GM19463 (cell line): Measurements from ENCODE around the gene FSTL4.

ENCODE experiments used
- ATAC-seq: cut with Tn5 transposase; IDR thresholded peaks from one replicate; pipeline ENCODE4 v1.9.1; 2021; ENCODE audit warnings: mild to moderate bottlenecking, moderate library complexity; ENCODE audit not compliant: unreplicated experiment

FSTL4 gene

DNA sequence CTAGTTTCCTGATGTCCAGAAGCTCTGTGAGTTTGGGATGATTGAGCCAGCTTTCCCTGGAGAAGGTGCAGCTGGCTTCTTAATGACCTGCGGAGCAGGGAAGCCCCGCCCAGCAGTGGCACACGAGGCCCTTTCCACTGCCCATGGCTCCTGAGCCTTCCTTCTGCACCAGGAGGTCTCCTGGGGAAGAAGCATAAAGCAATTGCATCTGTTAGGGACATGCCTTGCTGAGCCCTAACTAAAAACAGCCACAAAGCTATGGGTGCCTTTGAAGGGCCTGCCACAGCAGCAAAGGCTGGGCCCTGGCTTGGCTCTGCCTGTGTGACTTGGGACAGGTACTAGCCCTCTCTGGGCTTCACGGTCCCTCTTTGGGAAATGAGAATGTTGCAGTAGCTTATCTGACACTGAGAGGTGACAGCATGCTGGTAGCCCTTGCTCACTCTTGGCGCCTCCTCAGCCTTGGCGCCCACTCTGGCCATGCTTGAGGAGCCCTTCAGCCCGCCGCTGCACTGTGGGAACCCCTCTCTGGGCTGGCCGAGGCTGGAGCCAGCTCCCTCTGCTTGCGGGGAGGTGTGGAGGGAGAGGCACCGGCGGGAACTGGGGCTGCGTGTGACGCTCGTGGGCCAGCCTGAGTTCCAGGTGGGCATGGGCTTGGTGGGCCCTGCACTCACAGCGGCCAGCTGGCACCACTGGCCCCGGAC lies 218.4 kb downstream of the FSTL4 start:
- ATAC-seq: no peak

DNA sequence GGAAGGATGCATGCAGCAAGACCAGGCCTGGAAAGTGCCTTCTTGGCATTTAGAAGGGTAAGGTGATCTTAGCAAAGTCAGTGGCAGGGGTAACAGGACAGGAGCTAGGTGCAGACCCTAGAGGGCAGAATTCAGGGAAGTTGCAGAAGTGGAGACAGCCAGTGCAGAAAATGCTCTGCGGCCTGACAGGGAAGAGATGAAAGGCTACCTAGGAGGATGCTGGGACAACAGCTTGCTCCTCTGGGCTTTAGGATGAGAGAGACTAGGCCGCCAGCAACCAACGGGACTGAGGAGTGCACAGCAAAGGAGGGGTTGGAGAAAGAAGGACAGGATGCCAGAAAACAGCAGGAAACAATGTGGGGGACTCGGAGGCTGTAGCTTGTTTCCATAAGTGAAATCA lies 219.9 kb downstream of the FSTL4 start:
- no peak for ATAC-seq

DNA sequence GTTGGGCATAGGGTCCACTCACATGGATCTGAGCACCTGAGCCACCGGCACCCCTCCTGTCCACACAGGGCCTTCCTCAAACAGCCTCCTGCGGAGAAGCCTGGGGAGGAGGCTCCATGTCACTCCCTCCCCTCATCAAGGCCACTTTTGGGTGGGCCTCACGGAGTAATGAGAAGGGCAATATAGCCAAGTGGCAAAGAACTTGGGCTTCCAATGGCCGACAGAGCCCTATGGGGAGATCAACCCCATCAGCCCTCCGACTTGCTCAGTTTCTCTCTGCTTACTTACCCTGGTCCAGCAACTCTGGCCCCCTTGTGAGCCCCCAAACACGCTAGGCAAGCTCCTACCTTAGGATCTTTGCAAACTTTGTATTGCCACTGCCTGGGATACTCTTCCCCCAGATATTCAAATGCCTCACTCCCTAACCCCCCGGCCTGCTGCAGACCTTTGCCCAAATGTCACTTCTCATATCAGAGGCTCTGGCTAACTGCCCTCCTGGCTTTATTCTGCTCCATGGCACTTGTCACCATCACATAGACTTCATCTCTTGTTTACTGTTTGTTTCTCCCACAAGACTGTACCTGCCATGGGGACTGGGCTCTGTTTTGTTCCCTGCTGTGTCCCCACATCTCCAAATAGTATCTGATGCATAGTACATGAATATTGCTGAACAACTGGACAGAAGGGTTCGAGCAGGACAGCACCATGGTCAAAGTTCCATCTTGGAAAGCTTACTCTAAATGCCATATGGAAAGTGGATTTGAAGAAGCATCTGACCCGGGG lies 220.8 kb downstream of the FSTL4 start:
- no peak for ATAC-seq

DNA sequence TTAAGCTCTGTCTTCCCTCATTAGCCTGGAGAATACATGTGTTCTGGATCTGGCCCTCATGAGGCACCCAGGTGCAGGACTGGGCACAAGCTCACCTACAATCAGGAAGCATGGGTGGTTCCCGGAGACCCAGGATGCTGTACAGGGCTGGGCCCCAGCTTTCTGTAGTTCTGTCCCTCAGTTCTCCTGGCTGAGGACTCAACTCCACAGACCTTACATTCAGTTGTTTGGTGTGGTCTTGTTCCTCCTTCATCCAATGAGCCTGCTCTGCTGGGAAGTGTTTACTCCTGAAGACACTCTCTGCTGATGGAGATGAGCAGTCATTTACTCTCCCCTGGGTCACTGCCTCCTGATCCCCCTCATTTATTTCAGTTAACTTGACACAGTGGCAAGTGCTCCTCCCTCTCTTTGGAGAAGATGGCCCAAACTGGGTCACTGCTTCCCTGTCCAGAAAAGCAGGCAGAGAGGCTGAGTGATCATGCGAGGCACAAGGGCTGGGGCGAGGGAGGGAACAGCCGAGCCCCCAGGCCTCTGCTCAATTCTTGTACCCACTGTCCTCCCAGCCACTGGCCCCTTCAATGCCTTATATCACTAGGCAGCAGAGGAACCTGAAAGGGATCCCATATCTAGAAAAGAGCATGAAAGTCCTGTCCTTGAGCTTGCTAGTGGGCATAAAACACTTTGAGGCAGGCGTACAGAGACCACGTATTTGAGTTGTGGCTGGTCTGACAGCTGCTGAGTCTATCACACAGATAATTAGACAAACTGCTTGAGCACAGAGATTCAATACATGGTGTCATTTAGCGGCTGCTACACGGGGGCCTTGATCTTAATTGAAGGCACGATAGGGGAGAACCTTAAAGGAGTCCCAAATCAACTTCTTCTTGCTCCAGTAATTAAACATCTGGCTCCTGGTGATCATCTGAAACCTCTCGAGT lies 221.7 kb downstream of the FSTL4 start:
- ATAC-seq: no peak

DNA sequence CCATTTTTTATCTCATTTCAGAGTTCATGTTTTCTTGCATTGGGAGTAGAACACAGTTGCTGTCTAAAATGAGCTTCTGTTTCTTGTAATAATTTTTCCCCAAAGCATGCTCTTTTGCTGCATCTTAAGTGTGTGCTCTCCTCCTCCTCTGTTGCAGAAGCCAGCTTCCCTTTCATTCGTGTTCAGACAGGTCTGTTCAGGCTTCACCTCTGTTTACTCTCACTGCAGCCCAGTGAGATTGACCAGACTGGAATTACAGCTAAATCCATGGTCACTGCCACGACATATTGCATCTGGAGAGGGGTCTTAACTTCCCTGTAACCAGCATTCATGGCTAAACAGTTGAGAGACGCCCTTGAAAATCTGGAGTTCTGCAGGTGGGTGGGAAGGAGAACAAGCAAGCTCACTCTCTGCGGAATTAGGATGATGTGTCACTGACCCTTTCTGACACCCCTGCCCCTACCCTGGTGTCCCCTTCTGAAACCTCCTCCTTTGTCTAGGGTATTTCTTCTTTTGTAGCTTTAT lies 223.2 kb downstream of the FSTL4 start:
- ATAC-seq: no peak

DNA sequence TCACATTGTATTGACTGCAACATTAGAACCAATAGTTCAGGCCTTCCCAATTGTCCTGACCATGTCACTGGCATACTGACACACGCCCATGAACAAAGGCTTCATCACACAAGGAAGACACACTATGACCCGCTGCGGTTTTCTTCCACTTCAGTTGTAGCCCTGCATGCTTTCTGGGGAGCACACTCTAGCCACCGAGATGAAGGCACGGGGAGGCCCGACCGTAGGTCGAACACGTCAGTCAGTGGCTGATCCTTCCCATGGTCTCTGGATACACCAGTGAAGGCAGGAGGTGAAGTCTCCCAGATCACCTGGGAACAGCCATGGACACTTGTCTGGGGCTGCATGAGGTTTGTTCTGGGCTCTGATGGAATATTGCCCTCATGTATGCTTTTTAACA lies 224.7 kb downstream of the FSTL4 start:
- ATAC-seq: no peak

DNA sequence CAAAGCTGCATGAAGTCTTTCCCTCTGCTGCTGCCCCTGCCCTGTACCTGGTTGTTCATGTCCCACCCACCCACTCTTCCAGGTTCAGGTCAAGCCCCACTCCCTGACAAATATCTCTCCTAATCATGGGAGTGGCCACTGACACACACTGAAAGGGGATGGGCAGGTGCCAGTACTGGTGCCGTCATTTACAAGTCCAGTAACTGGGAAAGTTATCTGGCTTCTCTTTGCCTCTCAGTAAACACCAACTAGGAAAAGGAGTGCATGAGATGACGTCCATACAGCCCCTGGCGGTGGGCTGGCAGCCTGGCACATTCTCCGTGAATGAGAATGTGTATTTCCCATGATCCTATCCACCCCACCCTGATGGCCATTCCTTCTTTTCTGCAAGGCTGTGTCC lies 225.2 kb downstream of the FSTL4 start:
- ATAC-seq: no peak

DNA sequence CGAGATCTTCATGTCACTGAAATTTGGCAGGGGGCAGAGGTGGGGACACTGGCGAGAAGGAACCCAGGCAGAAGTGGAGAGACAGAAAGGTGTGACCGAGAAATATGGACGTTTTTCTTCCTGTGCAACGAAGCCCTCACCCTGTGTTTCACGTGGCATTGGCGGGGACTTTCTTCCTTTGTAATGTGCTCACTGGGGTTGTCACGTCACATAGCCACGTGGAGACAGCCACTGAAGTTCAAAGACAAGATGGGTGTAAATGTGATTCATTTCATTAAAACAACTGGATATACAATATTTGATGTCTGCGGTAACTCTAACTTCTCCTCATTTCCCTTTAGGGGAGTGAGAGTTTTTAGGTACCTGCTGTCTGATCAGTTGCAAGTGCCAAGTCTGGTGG lies 225.7 kb downstream of the FSTL4 start:
- no peak for ATAC-seq

DNA sequence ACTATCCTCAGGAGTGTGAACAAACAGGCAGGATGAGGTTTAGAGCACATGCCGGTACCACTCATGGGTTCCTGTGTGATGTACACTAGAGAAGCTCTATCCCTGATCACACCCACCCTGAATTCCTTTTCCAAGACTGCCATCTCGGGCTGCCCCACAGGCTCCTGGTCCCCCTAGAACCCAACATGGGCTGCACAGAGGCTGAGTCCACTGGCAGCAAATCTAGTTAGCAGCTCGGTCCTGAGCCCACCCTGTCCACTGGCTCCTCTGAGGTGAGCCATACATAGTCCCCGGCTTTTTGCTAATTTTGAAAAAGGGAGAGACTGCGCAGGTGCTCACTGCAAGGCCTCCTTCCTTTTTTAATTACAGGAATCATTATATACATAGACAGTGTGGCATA lies 227.0 kb downstream of the FSTL4 start:
- ATAC-seq: no peak

DNA sequence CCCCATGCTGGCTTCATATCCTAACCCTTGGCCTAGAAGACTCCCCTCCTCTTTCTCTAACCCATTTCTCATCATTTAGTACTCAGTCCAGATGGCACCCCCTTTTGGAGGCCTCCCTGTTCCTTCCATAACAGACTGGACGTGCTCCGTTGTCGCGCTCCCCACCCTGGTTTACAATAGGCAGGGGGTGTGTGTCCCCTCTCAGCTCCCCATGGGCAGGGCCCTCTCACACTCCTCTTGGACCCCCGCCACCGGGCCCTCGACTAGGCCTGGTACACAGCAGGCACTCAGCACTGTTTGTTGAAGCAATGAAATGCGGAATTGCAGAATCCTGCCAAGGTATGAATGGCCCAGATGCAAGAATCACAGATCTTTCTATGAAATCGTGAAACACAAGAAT lies 227.4 kb downstream of the FSTL4 start:
- no peak for ATAC-seq

DNA sequence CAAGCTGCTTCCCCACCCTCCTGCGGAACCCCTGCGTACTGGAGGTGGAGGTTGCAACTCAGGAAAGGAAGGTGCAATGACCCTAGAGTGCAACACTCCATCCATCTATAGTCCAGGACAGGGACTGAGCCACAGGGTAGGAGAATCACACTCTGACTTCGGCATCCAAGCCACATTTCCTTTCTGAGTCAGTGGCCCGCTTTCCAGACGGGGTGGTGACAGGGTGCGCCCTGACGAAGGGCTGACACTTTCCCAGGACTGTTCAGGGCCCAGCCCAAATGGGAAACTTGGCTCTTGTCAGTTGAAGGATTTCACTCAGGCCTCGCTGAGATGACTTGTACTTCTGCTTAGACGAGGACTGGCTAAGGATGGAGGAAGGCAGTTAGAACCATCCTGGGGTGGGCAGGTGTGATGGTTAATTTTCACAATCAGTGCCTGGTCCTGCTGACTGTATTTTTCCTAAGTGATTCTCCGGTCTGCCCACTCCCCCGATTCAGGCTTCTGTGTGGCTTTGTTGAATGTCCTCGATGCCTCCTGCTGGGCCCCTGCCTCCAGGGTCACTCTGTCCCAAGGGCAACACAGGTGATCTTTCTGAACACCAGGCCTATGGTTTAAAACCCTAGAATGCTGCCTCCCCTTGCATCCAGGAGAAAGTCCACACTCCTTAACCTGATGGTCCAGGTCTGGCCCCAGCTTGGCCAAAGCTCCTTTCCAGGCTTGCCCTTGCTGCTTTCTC lies 228.1 kb downstream of the FSTL4 start:
- ATAC-seq: no peak

DNA sequence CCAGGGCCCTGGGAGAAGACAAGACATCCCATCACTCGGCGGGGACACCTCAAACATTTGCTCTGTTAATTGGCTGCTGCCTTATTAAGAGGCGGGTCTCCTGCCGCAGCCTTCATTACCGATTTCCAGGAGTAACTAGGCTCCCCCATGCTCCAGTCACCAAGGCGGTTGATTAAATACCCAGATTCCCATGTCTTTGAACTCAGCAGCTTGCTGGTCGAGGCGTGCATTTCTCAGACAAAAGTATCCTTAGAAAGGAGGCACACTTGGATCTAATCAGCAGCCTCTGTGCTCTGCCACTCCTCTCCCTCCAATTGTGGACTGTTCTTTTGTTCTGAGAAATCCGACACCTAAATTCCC lies 228.8 kb downstream of the FSTL4 start:
- ATAC-seq: no peak

DNA sequence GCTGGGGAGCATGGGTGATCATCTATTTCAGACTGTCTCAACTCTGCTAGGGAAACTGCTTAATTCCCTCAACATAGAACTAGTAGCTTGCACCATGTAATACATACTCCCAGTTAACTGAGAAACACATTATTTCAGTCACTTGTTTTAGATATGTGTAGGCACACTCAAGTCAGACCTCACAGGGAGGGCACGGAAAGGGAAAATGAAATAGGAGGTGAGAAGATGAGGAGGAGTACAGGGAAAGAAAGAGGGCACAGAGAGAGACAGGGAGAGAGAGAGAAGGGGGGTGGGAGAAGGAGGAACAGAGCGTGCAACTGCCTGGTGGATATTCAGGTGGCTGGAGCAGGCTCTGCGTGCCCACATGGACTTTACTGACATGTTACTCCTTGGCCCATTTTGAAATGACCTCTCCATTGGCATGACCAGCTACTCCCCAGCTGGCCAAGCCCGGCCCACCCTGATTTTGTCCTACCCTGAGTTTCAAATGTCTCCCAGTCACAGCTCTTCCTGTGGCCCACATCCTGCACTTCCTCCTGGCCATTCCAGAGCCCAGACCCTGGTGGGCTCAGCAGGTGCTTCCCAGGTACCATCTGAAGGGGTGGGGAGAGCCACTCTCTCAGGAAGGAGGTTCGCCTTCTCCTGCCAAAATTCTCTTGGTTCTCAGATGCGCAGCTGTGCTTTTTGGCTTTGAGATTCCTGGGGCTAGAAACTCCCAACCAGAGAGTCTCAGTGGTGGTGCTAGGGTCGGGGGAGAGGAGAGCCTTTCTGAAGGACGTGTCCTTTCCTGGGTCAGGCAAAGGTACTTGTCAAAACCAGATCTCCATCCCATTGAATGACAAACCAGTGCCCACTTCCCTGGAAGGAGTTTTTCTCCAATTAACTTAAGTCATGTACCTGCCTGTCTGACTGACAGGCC lies 229.4 kb downstream of the FSTL4 start:
- ATAC-seq: no peak

DNA sequence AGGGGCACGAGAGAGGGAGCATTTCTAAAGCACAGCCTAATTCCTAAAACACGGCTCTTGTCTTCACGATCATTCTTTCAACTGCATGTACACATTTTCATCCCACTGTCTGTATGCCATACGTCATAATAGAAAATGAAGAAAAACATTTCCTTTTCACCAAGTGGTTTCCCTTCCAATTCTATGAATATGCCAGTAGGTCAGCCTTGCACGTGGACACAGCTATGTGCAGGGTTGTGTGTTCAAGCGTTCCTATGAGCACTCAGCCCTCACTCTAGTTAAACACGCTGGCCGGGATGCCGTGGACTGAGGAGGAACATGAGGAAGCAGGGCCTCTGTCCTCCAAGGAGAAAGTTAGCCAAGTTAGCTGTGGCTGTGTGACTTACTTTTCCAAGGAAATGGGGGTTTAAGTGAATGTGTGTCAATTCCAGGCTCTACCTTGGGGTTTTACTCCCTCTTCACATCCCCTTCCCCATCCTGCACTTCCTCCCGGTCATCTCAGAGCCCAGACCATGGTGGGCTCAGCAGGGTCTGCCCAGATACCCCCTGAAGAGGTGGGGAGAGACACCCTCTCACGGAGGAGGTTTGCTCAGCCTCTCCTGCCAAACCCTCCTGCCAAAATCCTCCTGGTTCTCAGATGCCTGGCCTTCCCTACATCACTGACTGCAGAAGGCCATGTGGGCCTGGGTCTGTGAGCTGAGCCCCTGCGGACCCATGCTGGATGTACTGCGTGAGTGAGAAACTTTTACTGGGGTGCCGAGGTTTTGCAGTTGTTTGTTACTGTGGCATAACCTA lies 230.6 kb downstream of the FSTL4 start:
- ATAC-seq: no peak

DNA sequence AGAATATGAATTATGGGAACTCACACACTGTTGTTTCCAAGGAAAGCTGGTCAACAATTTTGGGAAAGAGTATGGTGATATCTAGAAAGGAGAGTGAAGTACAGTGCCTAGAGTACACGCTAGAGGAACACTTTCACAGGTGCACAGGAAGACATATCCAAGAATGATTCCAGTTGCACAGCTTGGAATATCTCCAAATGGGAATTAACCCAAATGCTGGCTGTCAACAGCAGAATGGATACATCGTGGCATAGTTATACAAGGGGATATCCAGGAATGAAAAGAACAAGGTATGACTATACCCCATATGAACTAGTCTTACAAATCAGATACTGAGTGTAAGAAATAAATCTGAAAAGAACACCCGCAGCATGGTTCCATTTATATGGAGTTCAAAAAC lies 231.3 kb downstream of the FSTL4 start:
- no peak for ATAC-seq

DNA sequence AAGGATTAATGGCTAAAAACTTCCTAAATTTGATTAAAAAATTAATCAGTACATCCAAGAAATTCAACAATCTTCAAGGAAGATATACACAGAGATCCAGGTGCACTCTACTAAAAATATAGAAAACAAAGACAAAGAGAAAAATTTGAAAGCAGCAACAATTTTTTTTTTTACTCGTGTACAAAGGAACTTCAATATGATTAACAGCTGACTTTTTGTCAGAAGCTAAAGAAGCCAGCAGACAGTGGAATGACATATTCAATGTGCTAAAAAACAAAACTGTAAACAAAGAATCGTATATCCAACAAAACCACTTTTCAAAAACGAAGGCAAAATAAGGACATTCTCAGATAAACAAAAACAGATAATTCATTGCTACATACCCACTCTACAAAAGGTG lies 234.6 kb downstream of the FSTL4 start:
- no peak for ATAC-seq

DNA sequence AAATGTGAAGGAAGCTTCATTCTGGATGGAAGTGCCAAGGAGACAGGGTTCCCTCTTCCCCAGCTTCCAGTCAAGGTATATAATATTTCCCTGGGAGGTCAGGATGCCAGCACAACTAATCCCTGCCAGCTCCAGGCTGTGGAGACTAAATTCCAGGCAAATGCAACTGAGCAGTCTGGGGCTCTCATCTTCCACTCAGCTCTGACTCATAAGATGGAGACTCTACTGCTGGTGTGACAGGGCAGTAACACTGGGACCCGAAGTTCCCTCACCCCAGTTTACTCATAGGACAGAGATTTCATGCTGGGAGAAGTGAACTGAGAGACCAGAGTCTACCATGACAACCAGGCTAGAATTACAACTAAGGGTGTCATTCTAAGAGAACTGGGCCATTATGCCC lies 235.4 kb downstream of the FSTL4 start:
- no peak for ATAC-seq

DNA sequence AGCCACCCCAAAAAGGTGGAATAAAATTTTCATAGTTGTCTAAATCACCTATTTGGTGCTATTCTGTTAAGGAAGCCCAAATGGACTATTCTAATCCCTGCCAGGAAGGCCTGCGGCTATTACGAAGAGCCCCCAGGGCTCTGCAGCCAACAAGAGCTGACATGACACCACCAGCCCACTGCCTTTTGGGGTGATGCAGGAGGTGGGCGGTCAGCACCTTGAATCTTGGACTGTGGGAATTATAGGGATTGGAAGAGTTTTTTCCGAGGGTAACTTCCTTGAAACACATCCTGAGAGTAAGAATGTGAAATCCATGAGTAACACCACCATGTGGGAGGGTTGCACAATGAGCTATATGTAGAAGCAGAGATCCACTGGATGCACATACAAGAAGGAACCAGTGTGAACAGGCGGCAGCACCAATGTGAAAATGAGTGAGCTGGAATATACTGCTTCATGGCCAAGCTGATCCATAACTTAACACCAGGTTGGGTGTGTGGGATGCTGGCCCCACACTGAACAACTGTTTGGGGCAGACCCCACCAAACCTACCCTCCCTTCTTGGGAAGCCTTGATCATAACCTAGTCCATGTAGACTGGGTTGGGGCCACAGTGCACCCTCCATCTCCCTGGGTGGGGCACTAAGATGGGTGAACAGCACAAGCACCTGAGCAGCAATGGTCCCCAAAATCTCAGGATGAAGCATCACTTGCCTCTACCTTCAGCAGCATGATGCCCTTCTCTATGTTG lies 239.0 kb downstream of the FSTL4 start:
- no peak for ATAC-seq
